Astrocyte (in vitro differentiated cells and primary cell): Measurements from ENCODE around the gene KIF25.

Experiments used
- EZH2 ChIP-seq: IDR thresholded peaks from 2 replicates; pipeline ENCODE4 v1.6.1; 2012; ENCODE audit warnings: mild to moderate bottlenecking, low read length, inconsistent platforms; ENCODE audit not compliant: insufficient read depth
- TF ChIP-seq, protein P1 (sequence below): IDR thresholded peaks from 2 replicates; pipeline ENCODE4 v1.5.1; 2011; ENCODE audit warnings: low read depth, mild to moderate bottlenecking, inconsistent platforms, low read length, moderate library complexity; ENCODE audit not compliant: insufficient read depth

DNA sequence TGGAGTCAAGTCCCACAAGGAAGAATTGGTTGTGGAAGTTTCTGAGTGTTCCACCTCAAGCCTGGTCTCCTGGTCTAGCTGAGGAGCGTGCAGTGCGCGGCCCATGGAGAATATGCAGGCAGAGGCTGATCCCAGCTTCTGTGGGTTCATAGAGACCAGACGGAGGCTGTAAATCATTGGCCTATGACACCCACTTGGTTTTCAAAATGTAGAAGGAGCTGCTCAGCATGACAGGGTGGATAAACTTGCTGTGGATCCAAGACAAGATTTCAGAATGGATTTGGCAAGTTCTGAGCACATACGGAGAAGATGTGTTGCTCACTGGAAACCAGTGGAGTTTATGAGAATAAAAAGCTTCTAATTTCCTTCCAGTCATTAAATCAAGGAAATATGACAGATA, 744 bp downstream of the KIF25 start:
- TF ChIP-seq EZH2 = no peak
- TF ChIP-seq, protein P1, sequence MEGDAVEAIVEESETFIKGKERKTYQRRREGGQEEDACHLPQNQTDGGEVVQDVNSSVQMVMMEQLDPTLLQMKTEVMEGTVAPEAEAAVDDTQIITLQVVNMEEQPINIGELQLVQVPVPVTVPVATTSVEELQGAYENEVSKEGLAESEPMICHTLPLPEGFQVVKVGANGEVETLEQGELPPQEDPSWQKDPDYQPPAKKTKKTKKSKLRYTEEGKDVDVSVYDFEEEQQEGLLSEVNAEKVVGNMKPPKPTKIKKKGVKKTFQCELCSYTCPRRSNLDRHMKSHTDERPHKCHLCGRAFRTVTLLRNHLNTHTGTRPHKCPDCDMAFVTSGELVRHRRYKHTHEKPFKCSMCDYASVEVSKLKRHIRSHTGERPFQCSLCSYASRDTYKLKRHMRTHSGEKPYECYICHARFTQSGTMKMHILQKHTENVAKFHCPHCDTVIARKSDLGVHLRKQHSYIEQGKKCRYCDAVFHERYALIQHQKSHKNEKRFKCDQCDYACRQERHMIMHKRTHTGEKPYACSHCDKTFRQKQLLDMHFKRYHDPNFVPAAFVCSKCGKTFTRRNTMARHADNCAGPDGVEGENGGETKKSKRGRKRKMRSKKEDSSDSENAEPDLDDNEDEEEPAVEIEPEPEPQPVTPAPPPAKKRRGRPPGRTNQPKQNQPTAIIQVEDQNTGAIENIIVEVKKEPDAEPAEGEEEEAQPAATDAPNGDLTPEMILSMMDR = no peak
